Heart right ventricle (tissue), 16 donors: ENCODE measurements around the gene EPHA8. TPM values are rescaled to one million over a fixed set of nuclear protein-coding genes. Genes with fewer than 3 reads are reported as not detected.
A peak's percentile ranks its signal among the peaks of the same experiment; 100 is the strongest.

ENCODE experiments used
- ATAC-seq, 8 donors: fragments of 200-7000 bp; cut with Tn5 transposase; one replicate each; pipeline ENCODE4 v1.9.1; 2020; ENCODE audit warnings: mild to moderate bottlenecking in 8 of 8, moderate library complexity in 8 of 8, moderate number of reproducible peaks in 1 of 8
- DNase-seq, 2 donors: peaks; one replicate each; pipeline ENCODE4 v3.0.0-alpha.2; 2020
- H3K27ac ChIP-seq, 10 donors: fragments of 200-600 bp; sonication (generic) in 2 of 10; one replicate each; pipeline versions ENCODE4 v1.5.0 to v1.8.0; 2020 to 2022; ENCODE audit warnings: mild to moderate bottlenecking in 3 of 10
- H3K27me3 ChIP-seq, 7 donors: fragments of 200-600 bp; one replicate each; pipeline ENCODE4 v1.8.0; 2021 to 2022; ENCODE audit warnings: mild to moderate bottlenecking in 2 of 7
- H3K36me3 ChIP-seq, 9 donors: fragments of 200-600 bp; sonication (generic) in 1 of 9; one replicate each; pipeline versions ENCODE4 v1.5.0 to v1.8.0; 2020 to 2022; ENCODE audit warnings: mild to moderate bottlenecking in 2 of 9
- H3K4me1 ChIP-seq, 9 donors: fragments of 200-600 bp; sonication (generic) in 1 of 9; one replicate each; pipeline versions ENCODE4 v1.5.0 to v1.8.0; 2020 to 2022; ENCODE audit warnings: mild to moderate bottlenecking in 4 of 9
- H3K4me3 ChIP-seq, 10 donors: fragments of 200-600 bp; sonication (generic) in 2 of 10; one replicate each; pipeline versions ENCODE4 v1.5.0 to v1.8.0; 2020 to 2022; ENCODE audit warnings: mild to moderate bottlenecking in 7 of 10, moderate library complexity in 2 of 10
- H3K9me3 ChIP-seq, 11 donors: fragments of 200-600 bp in 10 of 11; sonication (generic) in 2 of 11; one replicate each; pipeline versions ENCODE4 v1.5.0 to v1.8.0; 2013 to 2022; ENCODE audit warnings: mild to moderate bottlenecking in 2 of 11, control low read depth in 1 of 11, moderate library complexity in 1 of 11
- WGBS, 2 donors: extraction: QIAGEN DNeasy Blood & Tissue Kit; methylation state at CpG; one replicate each; pipeline ENCODE4 v1.1.7; 2013; ENCODE audit warnings: inconsistent platforms in 1 of 2; 5-methylcytosine and 5-hydroxymethylcytosine counted together
- intact Hi-C, 10 donors: fragments of 100-400 bp; cut with DNase I; formaldehyde crosslinking; loops; one replicate each; pipeline versions ENCODE4 v1.11.1 to v1.14.2; 2022
- polyA plus RNA-seq, 2 donors: library from polyadenylated mRNA; stranded (reverse); fragments of 200-250 nt; gene quantifications; one replicate each; pipeline ENCODE4 v1.2.3, GENCODE V29; 2013
- total RNA-seq, 10 donors: library from RNA; stranded (reverse); fragmentation: NEBNext Ultra II Directional in 3 of 10; extraction: Animal tissue kit (Norgen Biotek cat#: 25700) in 3 of 10; gene quantifications; one replicate each; pipeline versions ENCODE4 v1.2.1 to v1.2.4, GENCODE V29; 2021 to 2023
- TF ChIP-seq, protein P1 (sequence below), 9 donors: fragments of 200-600 bp; sonication (generic) in 2 of 9; IDR thresholded peaks; one replicate each; pipeline versions ENCODE4 v1.5.0 to v1.8.0; 2021 to 2022; ENCODE audit warnings: antibody characterized with exemption in 9 of 9, mild to moderate bottlenecking in 5 of 9, moderate library complexity in 1 of 9
- donor health status: Arrhythmogenic right ventricular cardiomyopathy.
- donor health status: ischemic (EF 13 %, LVEDD 7.1; RV severe dilation, severe dysfunction).
- donor health status: healthy with polysubstance abuse.
- donor health status: DM: no; HTN: yes; CAD: no.
- donor health status: DM: no; HTN: no; CAD: no.
- donor health status: ischemic (EF 25% LVEDD 6.9; RV normal size, moderate dysfunction).
- donor health status: ischemic (EF 25% LVEDD 5.7; RV mildly dilated, moderate dysfunction).
- donor health status: healthy.
- donor health status: DM: yes; HTN: yes; CAD: no.
- donor health status: Ischemic cardiomyopathy.
- donor health status: ischemic (EF 35%, LVEDD 5.7; RV mildly dilated, moderate dysfunction).
- donor health status: nonischemic (EF 11% LVEDD 7.7; RV severe dilation, severe dysfunction).
- donor health status: DM: yes; HTN: yes; CAD: no.
- donor health status: PGD.
- donor health status: ischemic (EF 29% LVEDD 5.4; RV normal size, mild dysfunction).
- donor health status: nonischemic (EF 23%, LVEDD 6.1; RV moderate dilation, normal function).

Gene EPHA8
- total and polyA plus RNA-seq, 12 donors: 0.12 to 0.30 TPM; not detected in 10

- intact Hi-C loops: loop anchor here in 3 of 10 donors (2.0 to 10.0 kb wide), 4 partner anchors 92 to 214 kb away; no protein-coding TSS in a partner anchor
- Histone ChIP-seq H3K4me3 (peak within 1 kb of the TSS in 9 of 10 donors; percentile 0 to 56 (median 34)), H3K27me3 (peaks cover 0 to 51% (median 15%) of the 10 kb centered on the region in 7 donors)
Observed at GRCh38 chr1:22636353-22636752, 73.1 kb downstream of the EPHA8 start, which contains the start of gene C1QA. TSS of gene C1QA (plus strand) at chr1:22636628. CDS start at chr1:22637617, 989 bp downstream.

GRCh38 chr1:22636927-22637326, 73.6 kb downstream of the EPHA8 start:
- intact Hi-C loops: loop anchor here in 3 of 10 donors (2.0 to 10.0 kb wide), 4 partner anchors 92 to 214 kb away; no protein-coding TSS in a partner anchor
- H3K4me3 ChIP-seq: peak overlapping the region in 8 of 10 donors; percentile 0 to 56 (median 35)
- DNase-seq: no peak
- H3K9me3 ChIP-seq: no peaks in the 10 kb centered on the region
- ATAC-seq: no peak
- H3K36me3 ChIP-seq: peaks cover 0 to 5% (median 0%) of the 10 kb centered on the region in 9 donors
- H3K4me1 ChIP-seq: peaks cover 0 to 9% (median 2%) of the 10 kb centered on the region in 9 donors
- H3K27me3 ChIP-seq: peaks cover 0 to 57% (median 19%) of the 10 kb centered on the region in 7 donors
- 79 to 83% methylated on average over 6 of the region's 6 CpGs for WGBS, 2 donors
- TF ChIP-seq, protein P1, sequence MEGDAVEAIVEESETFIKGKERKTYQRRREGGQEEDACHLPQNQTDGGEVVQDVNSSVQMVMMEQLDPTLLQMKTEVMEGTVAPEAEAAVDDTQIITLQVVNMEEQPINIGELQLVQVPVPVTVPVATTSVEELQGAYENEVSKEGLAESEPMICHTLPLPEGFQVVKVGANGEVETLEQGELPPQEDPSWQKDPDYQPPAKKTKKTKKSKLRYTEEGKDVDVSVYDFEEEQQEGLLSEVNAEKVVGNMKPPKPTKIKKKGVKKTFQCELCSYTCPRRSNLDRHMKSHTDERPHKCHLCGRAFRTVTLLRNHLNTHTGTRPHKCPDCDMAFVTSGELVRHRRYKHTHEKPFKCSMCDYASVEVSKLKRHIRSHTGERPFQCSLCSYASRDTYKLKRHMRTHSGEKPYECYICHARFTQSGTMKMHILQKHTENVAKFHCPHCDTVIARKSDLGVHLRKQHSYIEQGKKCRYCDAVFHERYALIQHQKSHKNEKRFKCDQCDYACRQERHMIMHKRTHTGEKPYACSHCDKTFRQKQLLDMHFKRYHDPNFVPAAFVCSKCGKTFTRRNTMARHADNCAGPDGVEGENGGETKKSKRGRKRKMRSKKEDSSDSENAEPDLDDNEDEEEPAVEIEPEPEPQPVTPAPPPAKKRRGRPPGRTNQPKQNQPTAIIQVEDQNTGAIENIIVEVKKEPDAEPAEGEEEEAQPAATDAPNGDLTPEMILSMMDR (IDR thresholded peaks at IDR 0.05): no peak
- peak overlapping the region in 1 of 10 donors; percentile 81 for H3K27ac ChIP-seq

More at GRCh38 chr1:22636353-22636752, 73.1 kb downstream of the EPHA8 start, which contains the start of gene C1QA:
- ATAC-seq (peak; percentile 57 to 81 (median 76)), DNase-seq (peak; percentile 56 to 61)
- TF ChIP-seq, protein P1 (IDR thresholded peaks at IDR 0.05): no peak
- no peaks in the 10 kb centered on the region for H3K9me3 ChIP-seq
- peaks cover 0 to 4% (median 0%) of the 10 kb centered on the region in 9 donors for H3K4me1 ChIP-seq
- WGBS, 2 donors: 44 to 48% methylated on average over 5 of the region's 5 CpGs
- peaks cover 0 to 5% (median 0%) of the 10 kb centered on the region in 9 donors for H3K36me3 ChIP-seq
- peak within 1 kb of the TSS in 1 of 10 donors; percentile 81 for H3K27ac ChIP-seq

GRCh38 chr1:22637907-22638445, 74.7 kb downstream of the EPHA8 start:
- Histone ChIP-seq H3K27me3 (peaks cover 0 to 51% (median 20%) of the 10 kb centered on the region in 7 donors), H3K36me3 (peaks cover 0 to 5% (median 0%) of the 10 kb centered on the region in 9 donors), H3K4me1 (peaks cover 0 to 17% (median 3%) of the 10 kb centered on the region in 9 donors), H3K27ac (peak overlapping the region in 1 of 10 donors; percentile 81), H3K9me3 (no peaks in the 10 kb centered on the region), H3K4me3 (peak overlapping the region in 6 of 10 donors; percentile 3 to 56 (median 37))
- ATAC-seq (no peak), DNase-seq (no peak)
- TF ChIP-seq, protein P1 (IDR thresholded peaks at IDR 0.05): no peak
- WGBS, 2 donors: 62 to 66% methylated on average over 3 of the region's 3 CpGs
- intact Hi-C loops: loop anchor here in 3 of 10 donors (2.0 to 10.0 kb wide), 4 partner anchors 93 to 215 kb away; no protein-coding TSS in a partner anchor

- DNase-seq (no peak), ATAC-seq (no peak)
- H3K27me3 ChIP-seq: peaks cover 0 to 45% (median 21%) of the 10 kb centered on the region in 7 donors
- intact Hi-C loops: loop anchor here in 3 of 10 donors (10.0 kb wide), 3 partner anchors 94 to 114 kb away; no protein-coding TSS in a partner anchor
- H3K36me3 ChIP-seq: peaks cover 0 to 5% (median 0%) of the 10 kb centered on the region in 9 donors
- peak overlapping the region in 6 of 10 donors; percentile 3 to 56 (median 35) for H3K4me3 ChIP-seq
- peak overlapping the region in 1 of 10 donors; percentile 81 for H3K27ac ChIP-seq
- WGBS, 2 donors: 78 to 80% methylated on average over 23 of the region's 23 CpGs
- TF ChIP-seq, protein P1 (IDR thresholded peaks at IDR 0.05): no peak
- peaks cover 0 to 17% (median 3%) of the 10 kb centered on the region in 9 donors for H3K4me1 ChIP-seq
- no peaks in the 10 kb centered on the region for H3K9me3 ChIP-seq
Observed at GRCh38 chr1:22638476-22639234, 75.4 kb downstream of the EPHA8 start.
